Gastroesophageal sphincter (tissue), 4 donors: ENCODE results near the gene HMG20B. TPM values are rescaled to one million over a fixed set of nuclear protein-coding genes. Genes with fewer than 3 reads are reported as not detected.

Source experiments
- ATAC-seq: fragments of 150-250 bp; one replicate; pipeline ENCODE4 v1.9.1; 2016; ENCODE audit warnings: mild to moderate bottlenecking, moderate library complexity
- H3K27ac ChIP-seq, 4 donors: fragments of 200-600 bp; sonication (generic) in 3 of 4; 1 replicate in 3 of 4; 2 replicates in 1 of 4; pipeline ENCODE4 v1.5.1; 2016 to 2019
- H3K27me3 ChIP-seq: fragments of 200-600 bp; sonication (generic); one replicate; pipeline ENCODE4 v1.5.1; 2019
- H3K36me3 ChIP-seq, 2 donors: fragments of 200-600 bp; sonication (generic); one replicate each; pipeline ENCODE4 v1.5.1; 2019; ENCODE audit warnings: control low read depth in 1 of 2
- H3K4me1 ChIP-seq, 3 donors: fragments of 200-600 bp; sonication (generic); 1 replicate in 2 of 3; 2 replicates in 1 of 3; pipeline ENCODE4 v1.5.1; 2016 to 2019; ENCODE audit warnings: control low read depth in 2 of 3
- H3K4me3 ChIP-seq, 2 donors: fragments of 200-600 bp; sonication (generic); one replicate each; pipeline ENCODE4 v1.5.1; 2019; ENCODE audit warnings: mild to moderate bottlenecking in 1 of 2, moderate library complexity in 1 of 2
- H3K9me3 ChIP-seq, 3 donors: fragments of 200-600 bp; sonication (generic); one replicate each; pipeline ENCODE4 v1.5.1; 2017 to 2019; ENCODE audit warnings: control low read depth in 2 of 3
- EP300 ChIP-seq: sonication (generic); formaldehyde crosslinking; IDR thresholded peaks from one replicate; pipeline ENCODE4 v1.6.1; 2017; ENCODE audit warnings: antibody characterized with exemption, mild to moderate bottlenecking
- POLR2A ChIP-seq, 2 donors: fragments of 450-650 bp; IDR thresholded peaks; one replicate each; pipeline ENCODE4 v1.6.1; 2017; ENCODE audit warnings: antibody characterized with exemption in 2 of 2, mild to moderate bottlenecking in 2 of 2, moderate library complexity in 1 of 2
- POLR2AphosphoS5 ChIP-seq: sonication (generic); formaldehyde crosslinking; IDR thresholded peaks from one replicate; pipeline ENCODE4 v1.6.1; 2017; ENCODE audit warnings: antibody characterized with exemption
- WGBS, 2 donors: methylation state at CpG; one replicate each; pipeline ENCODE4 v1.1.5; 2018; ENCODE audit warnings: low coverage in 1 of 2; 5-methylcytosine and 5-hydroxymethylcytosine counted together
- total RNA-seq, 4 donors: library from RNA; depleted of rRNA; stranded (reverse); fragments of >200 nt; gene quantifications; one replicate each; pipeline ENCODE4 v1.1.0, GENCODE V29; 2016
- TF ChIP-seq, protein P1 (sequence below), 4 experiments: fragments of 200-600 bp in 2 of 4; fragments of 450-650 bp in 2 of 4; sonication (generic) in 1 of 4; IDR thresholded peaks; one replicate each; pipeline ENCODE4 v1.5.1; 2017 to 2019; ENCODE audit warnings: antibody characterized with exemption in 4 of 4, mild to moderate bottlenecking in 2 of 4, moderate library complexity in 2 of 4

HMG20B gene
- total RNA-seq, 4 donors from 2014 or later = 106 to 203 (median 154) TPM

DNA sequence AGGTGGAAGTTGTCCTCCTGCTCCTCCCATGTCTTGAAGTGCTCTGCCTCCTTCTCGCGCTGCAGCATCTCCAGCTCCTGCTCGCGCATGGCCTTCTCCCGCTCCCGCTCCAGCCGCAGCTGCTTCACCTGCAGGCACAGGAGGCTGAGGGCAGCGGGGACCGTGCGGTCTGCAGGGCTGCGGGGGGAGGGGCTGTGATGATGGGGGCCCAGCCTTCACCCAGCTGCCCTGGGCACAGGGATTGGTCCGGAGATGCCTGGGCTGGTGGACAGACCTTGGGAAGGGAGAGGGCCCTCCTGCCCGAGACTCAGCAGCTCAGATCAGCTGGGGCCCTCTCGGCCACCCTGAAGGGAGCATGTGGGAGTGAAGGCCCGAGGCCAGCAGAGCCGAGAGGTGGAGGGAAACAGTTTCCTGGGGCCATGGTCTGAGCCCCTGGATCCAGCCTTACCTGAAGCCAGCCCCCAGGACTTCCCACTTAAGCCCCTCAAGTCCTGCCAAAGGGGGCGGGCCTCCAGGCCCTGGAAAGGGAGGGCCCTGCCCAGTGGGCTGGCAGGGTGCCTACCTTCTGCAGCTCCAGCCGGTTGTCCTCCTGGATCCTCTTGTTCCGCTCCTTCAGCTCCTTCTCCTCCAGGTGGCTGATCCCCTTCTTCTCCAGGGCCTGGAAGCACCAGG is 47.5 kb downstream of the HMG20B start:
- H3K4me3 ChIP-seq = no peak overlapping the region
- H3K27ac ChIP-seq = peak overlapping the region in 1 of 4 donors; percentile 5
- 40% methylated on average over 1 of the region's 19 CpGs; no CpG with 5 or more reads in 1 of the 2 donors for WGBS, 2 donors
- no peaks in the 10 kb centered on the region for H3K9me3 ChIP-seq
- no peak for TF ChIP-seq POLR2AphosphoS5
- TF ChIP-seq EP300 = no peak
- TF ChIP-seq, protein P1, sequence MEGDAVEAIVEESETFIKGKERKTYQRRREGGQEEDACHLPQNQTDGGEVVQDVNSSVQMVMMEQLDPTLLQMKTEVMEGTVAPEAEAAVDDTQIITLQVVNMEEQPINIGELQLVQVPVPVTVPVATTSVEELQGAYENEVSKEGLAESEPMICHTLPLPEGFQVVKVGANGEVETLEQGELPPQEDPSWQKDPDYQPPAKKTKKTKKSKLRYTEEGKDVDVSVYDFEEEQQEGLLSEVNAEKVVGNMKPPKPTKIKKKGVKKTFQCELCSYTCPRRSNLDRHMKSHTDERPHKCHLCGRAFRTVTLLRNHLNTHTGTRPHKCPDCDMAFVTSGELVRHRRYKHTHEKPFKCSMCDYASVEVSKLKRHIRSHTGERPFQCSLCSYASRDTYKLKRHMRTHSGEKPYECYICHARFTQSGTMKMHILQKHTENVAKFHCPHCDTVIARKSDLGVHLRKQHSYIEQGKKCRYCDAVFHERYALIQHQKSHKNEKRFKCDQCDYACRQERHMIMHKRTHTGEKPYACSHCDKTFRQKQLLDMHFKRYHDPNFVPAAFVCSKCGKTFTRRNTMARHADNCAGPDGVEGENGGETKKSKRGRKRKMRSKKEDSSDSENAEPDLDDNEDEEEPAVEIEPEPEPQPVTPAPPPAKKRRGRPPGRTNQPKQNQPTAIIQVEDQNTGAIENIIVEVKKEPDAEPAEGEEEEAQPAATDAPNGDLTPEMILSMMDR (IDR thresholded peaks at IDR 0.05) = no peak
- TF ChIP-seq POLR2A (IDR thresholded peaks at IDR 0.05) = no peak
- peaks cover 0 to 43% (median 14%) of the 10 kb centered on the region in 3 donors for H3K4me1 ChIP-seq
- H3K27me3 ChIP-seq = no peaks in the 10 kb centered on the region
- ATAC-seq = no peak
- peaks cover 0 to 78% of the 10 kb centered on the region in 2 donors for H3K36me3 ChIP-seq

DNA sequence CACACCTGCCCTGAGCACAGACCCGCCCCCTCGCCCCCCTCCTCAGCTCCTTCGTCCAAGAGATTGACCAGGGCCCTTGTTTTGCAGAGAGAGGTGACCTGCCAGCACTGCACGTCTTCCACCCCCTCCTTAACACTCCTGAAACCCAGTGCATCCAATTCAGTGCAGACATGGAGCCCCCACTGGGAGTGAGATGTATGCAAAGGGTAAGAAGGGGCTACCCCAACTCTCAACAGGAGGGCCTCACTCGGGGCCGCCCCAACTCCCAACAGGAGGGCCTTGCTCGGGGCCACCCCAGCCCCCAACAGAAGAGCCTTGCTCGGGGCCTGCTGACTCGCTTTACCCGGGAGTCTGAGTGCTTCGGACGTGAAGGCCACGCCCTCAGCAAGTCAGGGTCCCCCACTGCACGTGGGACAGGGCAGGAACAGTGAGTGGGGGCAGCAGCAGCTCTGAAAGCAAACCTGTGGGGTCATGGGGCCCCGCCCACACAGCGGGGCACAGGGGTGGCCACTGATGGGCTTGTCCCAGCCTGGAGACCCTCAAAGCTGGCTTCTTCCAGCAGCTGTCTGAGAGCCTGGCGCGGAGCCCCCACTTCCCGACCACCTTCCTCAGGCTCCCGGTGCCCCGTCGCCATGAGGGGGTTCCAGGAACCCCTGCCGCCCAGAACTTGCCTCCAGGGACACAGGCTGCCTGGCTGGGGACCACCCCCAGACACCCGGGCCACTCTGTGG is 48.2 kb downstream of the HMG20B start:
- no CpG with 5 or more reads among the region's 24 CpGs for WGBS, 2 donors
- peaks cover 0 to 50% (median 21%) of the 10 kb centered on the region in 3 donors for H3K4me1 ChIP-seq
- no peaks in the 10 kb centered on the region for H3K27me3 ChIP-seq
- H3K36me3 ChIP-seq = peaks cover 0 to 71% of the 10 kb centered on the region in 2 donors
- H3K27ac ChIP-seq = peak overlapping the region in 1 of 4 donors; percentile 5
- H3K4me3 ChIP-seq = no peak overlapping the region
- ATAC-seq = no peak
- TF ChIP-seq POLR2A (IDR thresholded peaks at IDR 0.05) (no peak), EP300 (no peak), POLR2AphosphoS5 (no peak)
- TF ChIP-seq, protein P1 (IDR thresholded peaks at IDR 0.05) = no peak
- no peaks in the 10 kb centered on the region for H3K9me3 ChIP-seq

DNA sequence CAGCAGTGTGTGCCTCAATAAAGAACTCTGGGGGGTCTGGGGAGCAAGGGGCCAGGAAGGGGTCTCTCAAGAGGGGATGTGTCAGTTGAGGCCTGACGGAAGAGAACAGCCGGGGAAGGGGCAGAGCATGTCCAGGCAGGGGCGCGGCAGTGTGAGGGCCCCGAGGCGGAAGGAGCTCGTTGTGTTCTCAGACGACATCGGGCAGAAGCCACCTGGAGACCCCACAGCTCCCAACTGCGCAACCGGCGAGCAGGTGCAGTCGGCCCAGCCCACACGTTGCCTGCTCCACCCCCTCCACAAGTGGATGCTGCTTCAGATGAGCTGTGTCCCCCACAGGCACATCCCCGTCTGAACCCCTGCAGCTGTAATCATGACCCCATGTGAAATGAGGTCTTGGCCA is 48.9 kb downstream of the HMG20B start:
- TF ChIP-seq POLR2A (IDR thresholded peaks at IDR 0.05) = no peak
- TF ChIP-seq, protein P1 (IDR thresholded peaks at IDR 0.05) = no peak
- H3K27me3 ChIP-seq = no peaks in the 10 kb centered on the region
- no peak for ATAC-seq
- no peaks in the 10 kb centered on the region for H3K9me3 ChIP-seq
- peaks cover 0 to 64% of the 10 kb centered on the region in 2 donors for H3K36me3 ChIP-seq
- no peak overlapping the region for H3K27ac ChIP-seq
- WGBS, 2 donors = no CpG with 5 or more reads among the region's 15 CpGs
- peaks cover 0 to 52% (median 22%) of the 10 kb centered on the region in 3 donors for H3K4me1 ChIP-seq
- H3K4me3 ChIP-seq = no peak overlapping the region

DNA sequence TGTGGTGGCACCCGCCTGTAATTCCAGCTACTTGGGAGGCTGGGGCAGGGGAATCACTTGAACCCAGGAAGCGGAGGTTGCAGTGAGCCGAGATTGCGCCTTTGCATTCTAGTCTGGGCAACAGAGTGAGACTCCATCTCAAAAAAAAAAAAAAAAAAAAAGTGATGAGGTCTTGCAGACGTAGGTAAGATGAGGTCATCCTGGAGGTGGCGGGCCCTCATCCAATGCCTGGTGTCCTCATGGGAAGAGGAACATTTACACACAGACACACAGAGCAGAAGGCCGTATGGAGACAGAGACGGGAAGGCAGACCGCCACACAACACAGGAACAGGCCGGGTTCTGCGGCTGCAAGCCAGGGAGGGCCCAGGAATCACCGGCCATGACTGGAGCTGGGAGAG is 49.5 kb downstream of the HMG20B start:
- H3K4me3 ChIP-seq = no peak overlapping the region
- peaks cover 0 to 55% (median 22%) of the 10 kb centered on the region in 3 donors for H3K4me1 ChIP-seq
- H3K27me3 ChIP-seq = no peaks in the 10 kb centered on the region
- no peak for ATAC-seq
- no peak overlapping the region for H3K27ac ChIP-seq
- TF ChIP-seq, protein P1 (IDR thresholded peaks at IDR 0.05) = no peak
- TF ChIP-seq EP300 (no peak), POLR2AphosphoS5 (no peak), POLR2A (IDR thresholded peaks at IDR 0.05) (no peak)
- WGBS, 2 donors = 78 to 88% methylated on average over 5 to 11 of the region's 12 CpGs
- peaks cover 0 to 59% of the 10 kb centered on the region in 2 donors for H3K36me3 ChIP-seq
- no peaks in the 10 kb centered on the region for H3K9me3 ChIP-seq
